Measurements from ENCODE around the gene SWAP70.

- TF ChIP-seq ZNF570 (CRISPR knock-in tag; IDR thresholded peaks at IDR 0.05; ENCODE audit: borderline replicate concordance): no peak
- TF ChIP-seq, protein P1, sequence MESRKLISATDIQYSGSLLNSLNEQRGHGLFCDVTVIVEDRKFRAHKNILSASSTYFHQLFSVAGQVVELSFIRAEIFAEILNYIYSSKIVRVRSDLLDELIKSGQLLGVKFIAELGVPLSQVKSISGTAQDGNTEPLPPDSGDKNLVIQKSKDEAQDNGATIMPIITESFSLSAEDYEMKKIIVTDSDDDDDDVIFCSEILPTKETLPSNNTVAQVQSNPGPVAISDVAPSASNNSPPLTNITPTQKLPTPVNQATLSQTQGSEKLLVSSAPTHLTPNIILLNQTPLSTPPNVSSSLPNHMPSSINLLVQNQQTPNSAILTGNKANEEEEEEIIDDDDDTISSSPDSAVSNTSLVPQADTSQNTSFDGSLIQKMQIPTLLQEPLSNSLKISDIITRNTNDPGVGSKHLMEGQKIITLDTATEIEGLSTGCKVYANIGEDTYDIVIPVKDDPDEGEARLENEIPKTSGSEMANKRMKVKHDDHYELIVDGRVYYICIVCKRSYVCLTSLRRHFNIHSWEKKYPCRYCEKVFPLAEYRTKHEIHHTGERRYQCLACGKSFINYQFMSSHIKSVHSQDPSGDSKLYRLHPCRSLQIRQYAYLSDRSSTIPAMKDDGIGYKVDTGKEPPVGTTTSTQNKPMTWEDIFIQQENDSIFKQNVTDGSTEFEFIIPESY (CRISPR knock-in tag; IDR thresholded peaks at IDR 0.05): no peak
- TF ChIP-seq PREB (CRISPR knock-in tag; IDR thresholded peaks at IDR 0.05): no peak
- no peak for TF ChIP-seq EZH2 (conservative IDR thresholded peaks at IDR 0.05; ENCODE audit: low read depth, low read length)
- TF ChIP-seq ARNTL (CRISPR knock-in tag; IDR thresholded peaks at IDR 0.05): no peak
- TF ChIP-seq, protein P2, sequence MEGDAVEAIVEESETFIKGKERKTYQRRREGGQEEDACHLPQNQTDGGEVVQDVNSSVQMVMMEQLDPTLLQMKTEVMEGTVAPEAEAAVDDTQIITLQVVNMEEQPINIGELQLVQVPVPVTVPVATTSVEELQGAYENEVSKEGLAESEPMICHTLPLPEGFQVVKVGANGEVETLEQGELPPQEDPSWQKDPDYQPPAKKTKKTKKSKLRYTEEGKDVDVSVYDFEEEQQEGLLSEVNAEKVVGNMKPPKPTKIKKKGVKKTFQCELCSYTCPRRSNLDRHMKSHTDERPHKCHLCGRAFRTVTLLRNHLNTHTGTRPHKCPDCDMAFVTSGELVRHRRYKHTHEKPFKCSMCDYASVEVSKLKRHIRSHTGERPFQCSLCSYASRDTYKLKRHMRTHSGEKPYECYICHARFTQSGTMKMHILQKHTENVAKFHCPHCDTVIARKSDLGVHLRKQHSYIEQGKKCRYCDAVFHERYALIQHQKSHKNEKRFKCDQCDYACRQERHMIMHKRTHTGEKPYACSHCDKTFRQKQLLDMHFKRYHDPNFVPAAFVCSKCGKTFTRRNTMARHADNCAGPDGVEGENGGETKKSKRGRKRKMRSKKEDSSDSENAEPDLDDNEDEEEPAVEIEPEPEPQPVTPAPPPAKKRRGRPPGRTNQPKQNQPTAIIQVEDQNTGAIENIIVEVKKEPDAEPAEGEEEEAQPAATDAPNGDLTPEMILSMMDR (CRISPR knock-in tag; IDR thresholded peaks at IDR 0.05): no peak
- no peak for TF ChIP-seq HIVEP1 (CRISPR knock-in tag; IDR thresholded peaks at IDR 0.05)
These were observed 24.8 kb upstream of the SWAP70 start for GRCh38 chr11:9639099-9639498.
